Keratinocyte (primary cell): Measurements from ENCODE around the gene LRRC73.

Experiments used
- EZH2 ChIP-seq: IDR thresholded peaks from one replicate; pipeline ENCODE4 v1.6.1; 2012; ENCODE audit warnings: inconsistent platforms, mild to moderate bottlenecking, low read length, moderate library complexity
- TF ChIP-seq, protein P1 (sequence below), 3 experiments: IDR thresholded peaks in 1 of 3; conservative IDR thresholded peaks in 1 of 3; optimal IDR thresholded peaks in 1 of 3; 2 replicates in 2 of 3; 3 replicates in 1 of 3; pipeline versions ENCODE3 to v1.5.1; 2011; ENCODE audit warnings: low read length in 3 of 3, mild to moderate bottlenecking in 3 of 3, moderate library complexity in 2 of 3, control low read depth in 1 of 3, inconsistent platforms in 1 of 3; ENCODE audit not compliant: insufficient read depth in 2 of 3; ENCODE audit errors: extremely low read depth in 1 of 3

DNA sequence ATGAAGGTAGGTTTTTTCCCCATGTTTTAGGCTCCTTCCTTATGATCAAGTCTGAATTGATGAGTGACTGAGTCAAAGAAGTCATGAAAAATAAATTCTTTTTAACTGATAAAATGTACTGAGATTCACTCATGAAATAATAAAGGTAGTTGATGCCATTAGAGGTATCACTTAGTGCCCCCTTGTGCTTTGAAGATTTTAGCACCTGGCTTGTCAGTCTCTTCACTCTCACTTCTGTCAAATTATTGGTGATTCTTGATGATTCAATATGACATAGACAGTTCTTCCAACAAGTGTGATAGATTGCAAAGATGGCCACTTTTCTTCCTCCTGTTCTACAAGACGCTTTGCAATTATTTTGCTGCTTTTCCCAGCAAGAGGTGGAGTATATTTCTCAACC lies 50.6 kb downstream of the LRRC73 start:
- no peak for TF ChIP-seq EZH2
- TF ChIP-seq, protein P1, sequence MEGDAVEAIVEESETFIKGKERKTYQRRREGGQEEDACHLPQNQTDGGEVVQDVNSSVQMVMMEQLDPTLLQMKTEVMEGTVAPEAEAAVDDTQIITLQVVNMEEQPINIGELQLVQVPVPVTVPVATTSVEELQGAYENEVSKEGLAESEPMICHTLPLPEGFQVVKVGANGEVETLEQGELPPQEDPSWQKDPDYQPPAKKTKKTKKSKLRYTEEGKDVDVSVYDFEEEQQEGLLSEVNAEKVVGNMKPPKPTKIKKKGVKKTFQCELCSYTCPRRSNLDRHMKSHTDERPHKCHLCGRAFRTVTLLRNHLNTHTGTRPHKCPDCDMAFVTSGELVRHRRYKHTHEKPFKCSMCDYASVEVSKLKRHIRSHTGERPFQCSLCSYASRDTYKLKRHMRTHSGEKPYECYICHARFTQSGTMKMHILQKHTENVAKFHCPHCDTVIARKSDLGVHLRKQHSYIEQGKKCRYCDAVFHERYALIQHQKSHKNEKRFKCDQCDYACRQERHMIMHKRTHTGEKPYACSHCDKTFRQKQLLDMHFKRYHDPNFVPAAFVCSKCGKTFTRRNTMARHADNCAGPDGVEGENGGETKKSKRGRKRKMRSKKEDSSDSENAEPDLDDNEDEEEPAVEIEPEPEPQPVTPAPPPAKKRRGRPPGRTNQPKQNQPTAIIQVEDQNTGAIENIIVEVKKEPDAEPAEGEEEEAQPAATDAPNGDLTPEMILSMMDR (optimal IDR thresholded peaks at IDR 0.05 in 1 of 3, IDR thresholded peaks at IDR 0.05 in 1 of 3, conservative IDR thresholded peaks at IDR 0.05 in 1 of 3; ENCODE audit: extremely low read depth in 1 of 3, insufficient read depth in 2 of 3, low read length in 3 of 3) = no peak
